Ovary (tissue), 9 donors: ENCODE measurements around the gene ACYP2. TPM values are rescaled to one million over a fixed set of nuclear protein-coding genes. Genes with fewer than 3 reads are reported as not detected.

Source experiments
- DNase-seq, 5 donors: peaks; one replicate each; pipeline ENCODE4 v3.0.0-alpha.2; 2019 to 2020
- H3K27ac ChIP-seq, 2 donors: fragments of 200-600 bp; one replicate each; pipeline versions ENCODE4 v1.5.1 to v1.8.0; 2019 to 2022
- H3K27me3 ChIP-seq: fragments of 200-600 bp; one replicate; pipeline ENCODE4 v1.8.0; 2022
- H3K36me3 ChIP-seq: fragments of 200-600 bp; sonication (generic); one replicate; pipeline ENCODE4 v1.5.1; 2019
- H3K4me1 ChIP-seq: one replicate; pipeline ENCODE4 v1.8.1; 2013; ENCODE audit warnings: mild to moderate bottlenecking, moderate library complexity; ENCODE audit not compliant: insufficient read depth
- H3K4me3 ChIP-seq: fragments of 200-600 bp; sonication (generic); one replicate; pipeline ENCODE4 v1.5.1; 2017
- H3K9me3 ChIP-seq, 2 donors: fragments of 200-600 bp in 1 of 2; sonication (generic) in 1 of 2; one replicate each; pipeline versions ENCODE4 v1.5.1 to v1.8.1; 2013 to 2019; ENCODE audit warnings: mild to moderate bottlenecking in 1 of 2, moderate library complexity in 1 of 2
- EP300 ChIP-seq: sonication (generic); formaldehyde crosslinking; IDR thresholded peaks from one replicate; pipeline ENCODE4 v1.6.1; 2017; ENCODE audit warnings: antibody characterized with exemption
- POLR2A ChIP-seq: fragments of 450-650 bp; IDR thresholded peaks from one replicate; pipeline ENCODE4 v1.6.1; 2017; ENCODE audit warnings: antibody characterized with exemption, mild to moderate bottlenecking, moderate library complexity
- WGBS, 3 donors: extraction: QIAGEN DNeasy Blood & Tissue Kit in 1 of 3; methylation state at CpG; one replicate each; pipeline versions ENCODE4 v1.1.5 to v1.1.7; 2013 to 2017; 5-methylcytosine and 5-hydroxymethylcytosine counted together
- intact Hi-C, 4 donors: fragments of 100-400 bp; cut with DNase I; formaldehyde crosslinking; loops; one replicate each; pipeline versions ENCODE4 v1.11.0 to v1.15.1; 2022 to 2023
- polyA plus RNA-seq, 2 donors: library from polyadenylated mRNA; stranded (reverse); fragments of 200-250 nt in 1 of 2; fragments of 350-450 nt in 1 of 2; fragmentation: Illumina TruSeq in 1 of 2; extraction: RNeasy Lipid Tissue Mini Kit (QIAGEN cat#74804) in 1 of 2; gene quantifications; one replicate each; pipeline ENCODE4 v1.2.3, GENCODE V29; 2013 to 2014
- total RNA-seq, 7 donors: library from RNA; depleted of rRNA in 2 of 7; stranded (reverse); fragments of >200 nt in 2 of 7; fragmentation: NEBNext Ultra II Directional in 3 of 7; extraction: Animal tissue kit (Norgen Biotek cat#: 25700) in 3 of 7; gene quantifications; one replicate each; pipeline versions ENCODE4 v1.1.0 to v1.2.4, GENCODE V29; 2016 to 2023
- TF ChIP-seq, protein P1 (sequence below), 3 donors: fragments of 450-650 bp in 2 of 3; fragments of 200-600 bp in 1 of 3; IDR thresholded peaks; one replicate each; pipeline versions ENCODE4 v1.5.1 to v1.8.0; 2016 to 2022; ENCODE audit warnings: antibody characterized with exemption in 3 of 3, mild to moderate bottlenecking in 1 of 3
- donor health status: DM: no; HTN: no; CAD: no; lungs with moderate emphysema.
- donor health status: DM: no; HTN: no; CAD: no.
- donor health status: Bipolar disorder and iron deficiency.
- donor health status: DM: yes; HTN: yes; CAD: no.
- donor health status: DM: no; HTN: no; CAD: no.
- donor health status: DM: yes; HTN: yes; CAD: no.

The ACYP2 gene
- total and polyA plus RNA-seq, 9 donors = 10.4 to 27.1 (median 13.9) TPM

DNA sequence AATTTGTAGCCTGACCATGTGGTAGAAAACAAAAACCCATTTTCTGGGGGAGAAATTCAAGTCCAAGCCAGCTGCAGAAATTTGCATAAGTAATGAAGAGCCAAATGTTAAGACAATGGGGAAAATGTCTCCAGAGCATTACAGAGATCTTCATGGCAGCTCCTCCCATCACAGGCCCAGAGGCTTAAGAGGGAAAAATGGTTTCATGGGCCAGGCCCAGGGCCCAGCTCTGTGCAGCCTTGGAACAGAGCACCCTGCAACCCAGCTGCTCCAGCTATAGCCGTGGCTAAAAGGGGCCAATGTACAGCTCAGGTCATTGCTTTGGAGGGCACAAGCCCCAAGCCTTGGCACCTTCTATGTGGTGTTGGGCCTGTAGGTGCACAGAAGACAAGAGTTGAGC is 209.7 kb downstream of the ACYP2 start:
- no peaks in the 10 kb centered on the region for H3K27me3 ChIP-seq
- no peak overlapping the region for H3K4me3 ChIP-seq
- H3K9me3 ChIP-seq = no peaks in the 10 kb centered on the region
- intact Hi-C loops = loop anchor here in 1 of 4 donors (5.0 kb wide), 1 partner anchor 1362 kb away; no protein-coding TSS in a partner anchor
- TF ChIP-seq EP300 (no peak), POLR2A (no peak)
- TF ChIP-seq, protein P1, sequence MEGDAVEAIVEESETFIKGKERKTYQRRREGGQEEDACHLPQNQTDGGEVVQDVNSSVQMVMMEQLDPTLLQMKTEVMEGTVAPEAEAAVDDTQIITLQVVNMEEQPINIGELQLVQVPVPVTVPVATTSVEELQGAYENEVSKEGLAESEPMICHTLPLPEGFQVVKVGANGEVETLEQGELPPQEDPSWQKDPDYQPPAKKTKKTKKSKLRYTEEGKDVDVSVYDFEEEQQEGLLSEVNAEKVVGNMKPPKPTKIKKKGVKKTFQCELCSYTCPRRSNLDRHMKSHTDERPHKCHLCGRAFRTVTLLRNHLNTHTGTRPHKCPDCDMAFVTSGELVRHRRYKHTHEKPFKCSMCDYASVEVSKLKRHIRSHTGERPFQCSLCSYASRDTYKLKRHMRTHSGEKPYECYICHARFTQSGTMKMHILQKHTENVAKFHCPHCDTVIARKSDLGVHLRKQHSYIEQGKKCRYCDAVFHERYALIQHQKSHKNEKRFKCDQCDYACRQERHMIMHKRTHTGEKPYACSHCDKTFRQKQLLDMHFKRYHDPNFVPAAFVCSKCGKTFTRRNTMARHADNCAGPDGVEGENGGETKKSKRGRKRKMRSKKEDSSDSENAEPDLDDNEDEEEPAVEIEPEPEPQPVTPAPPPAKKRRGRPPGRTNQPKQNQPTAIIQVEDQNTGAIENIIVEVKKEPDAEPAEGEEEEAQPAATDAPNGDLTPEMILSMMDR (IDR thresholded peaks at IDR 0.05) = no peak
- no peak for DNase-seq
- no peak overlapping the region for H3K27ac ChIP-seq
- H3K4me1 ChIP-seq = no peaks in the 10 kb centered on the region
- no peaks in the 10 kb centered on the region for H3K36me3 ChIP-seq
- WGBS, 3 donors = 100% methylated on average over 1 of the region's 1 CpG

DNA sequence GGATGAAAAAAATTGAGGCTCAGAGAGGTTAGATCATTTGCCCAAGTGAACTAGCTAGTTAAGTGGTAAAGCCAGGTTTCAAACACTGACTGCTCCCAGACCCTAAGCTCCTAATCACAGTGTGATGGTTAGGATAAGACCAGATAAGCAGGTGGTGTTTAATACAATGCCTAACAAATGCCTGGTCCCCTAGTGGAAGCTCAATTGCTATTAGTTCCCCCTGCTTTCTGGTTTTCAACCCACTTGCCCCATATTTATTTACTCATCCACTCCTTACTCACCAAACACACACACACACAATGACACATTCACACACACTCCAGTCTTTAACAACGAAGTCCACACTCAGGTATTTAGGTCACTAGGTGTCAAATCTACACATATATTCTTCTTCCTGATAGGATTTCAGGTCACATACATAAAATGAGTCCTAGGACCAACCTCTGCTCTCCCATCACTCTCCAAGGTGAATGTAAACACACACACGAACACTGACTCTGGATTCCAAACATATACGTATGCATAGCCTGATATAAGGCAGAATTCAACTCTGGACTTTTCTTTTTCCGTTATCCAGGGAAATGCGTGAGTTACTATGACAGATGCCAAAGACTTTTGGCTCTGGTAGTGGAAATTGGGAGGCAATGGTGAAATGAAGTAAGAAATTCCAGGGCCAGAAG is 214.2 kb downstream of the ACYP2 start:
- Histone ChIP-seq H3K36me3 (no peaks in the 10 kb centered on the region), H3K9me3 (no peaks in the 10 kb centered on the region), H3K27me3 (no peaks in the 10 kb centered on the region), H3K4me3 (peak overlapping the region; percentile 59), H3K27ac (peak overlapping the region in 1 of 2 donors; percentile 74), H3K4me1 (peaks cover 3% of the 10 kb centered on the region)
- DNase-seq = no peak
- 28 to 32% (median 29%) methylated on average over 5 of the region's 5 CpGs for WGBS, 3 donors
- no peak for TF ChIP-seq EP300
- TF ChIP-seq, protein P1 (IDR thresholded peaks at IDR 0.05) = no peak
- TF ChIP-seq POLR2A = no peak
- intact Hi-C loops = loop anchor here in 2 of 4 donors (5.0 to 10.0 kb wide), 2 partner anchors 175 to 1358 kb away; no protein-coding TSS in a partner anchor

DNA sequence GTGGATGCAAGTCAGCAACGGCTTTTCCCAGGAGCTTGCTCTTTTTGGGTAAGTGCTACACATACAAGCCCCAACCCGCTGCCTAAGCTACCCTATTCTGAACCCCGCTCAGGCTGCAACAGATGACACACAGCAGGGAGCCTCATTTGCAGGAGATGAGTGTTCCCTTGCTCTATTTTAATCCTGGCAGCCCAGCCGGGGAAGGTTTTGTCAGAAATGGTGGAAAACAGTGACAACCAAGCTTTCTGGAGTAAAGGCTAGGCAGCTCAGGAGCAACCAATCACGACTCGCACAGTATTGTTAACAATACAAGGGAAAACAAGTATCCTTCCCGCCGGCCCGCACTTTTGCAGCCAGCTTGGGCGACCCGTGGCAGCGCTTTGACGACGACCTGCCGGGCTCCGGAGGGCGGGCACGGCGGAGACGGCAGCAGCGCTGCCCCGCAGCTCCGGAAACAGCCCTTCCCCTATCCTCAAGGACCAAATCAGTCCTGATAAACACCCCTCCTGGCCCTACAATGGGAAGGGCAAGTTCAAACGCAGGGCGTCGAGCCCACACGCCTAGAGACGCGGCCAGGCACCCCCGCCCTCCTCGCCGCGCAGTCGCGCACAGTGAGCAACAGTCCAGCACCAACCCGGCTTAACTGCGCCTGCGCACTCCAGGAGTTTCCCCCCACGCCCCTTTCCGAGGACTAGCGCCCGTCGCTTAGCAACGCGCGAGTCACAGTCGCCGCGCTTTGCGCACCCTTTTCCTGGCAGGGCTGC is 214.9 kb downstream of the ACYP2 start:
- peaks cover 3% of the 10 kb centered on the region for H3K4me1 ChIP-seq
- intact Hi-C loops = loop anchor here in 1 of 4 donors (10.0 kb wide), 1 partner anchor 174 kb away; no protein-coding TSS in a partner anchor
- H3K4me3 ChIP-seq = peak overlapping the region; percentile 59
- WGBS, 3 donors = 0 to 2% (median 1%) methylated on average over 49 to 50 of the region's 50 CpGs
- H3K36me3 ChIP-seq = no peaks in the 10 kb centered on the region
- no peaks in the 10 kb centered on the region for H3K27me3 ChIP-seq
- TF ChIP-seq POLR2A (peak; percentile 88), EP300 (peak; percentile 1)
- TF ChIP-seq, protein P1 (IDR thresholded peaks at IDR 0.05) = no peak
- no peaks in the 10 kb centered on the region for H3K9me3 ChIP-seq
- DNase-seq = peak; percentile 94 to 98 (median 96)
- peak overlapping the region; percentile 16 to 74 for H3K27ac ChIP-seq

DNA sequence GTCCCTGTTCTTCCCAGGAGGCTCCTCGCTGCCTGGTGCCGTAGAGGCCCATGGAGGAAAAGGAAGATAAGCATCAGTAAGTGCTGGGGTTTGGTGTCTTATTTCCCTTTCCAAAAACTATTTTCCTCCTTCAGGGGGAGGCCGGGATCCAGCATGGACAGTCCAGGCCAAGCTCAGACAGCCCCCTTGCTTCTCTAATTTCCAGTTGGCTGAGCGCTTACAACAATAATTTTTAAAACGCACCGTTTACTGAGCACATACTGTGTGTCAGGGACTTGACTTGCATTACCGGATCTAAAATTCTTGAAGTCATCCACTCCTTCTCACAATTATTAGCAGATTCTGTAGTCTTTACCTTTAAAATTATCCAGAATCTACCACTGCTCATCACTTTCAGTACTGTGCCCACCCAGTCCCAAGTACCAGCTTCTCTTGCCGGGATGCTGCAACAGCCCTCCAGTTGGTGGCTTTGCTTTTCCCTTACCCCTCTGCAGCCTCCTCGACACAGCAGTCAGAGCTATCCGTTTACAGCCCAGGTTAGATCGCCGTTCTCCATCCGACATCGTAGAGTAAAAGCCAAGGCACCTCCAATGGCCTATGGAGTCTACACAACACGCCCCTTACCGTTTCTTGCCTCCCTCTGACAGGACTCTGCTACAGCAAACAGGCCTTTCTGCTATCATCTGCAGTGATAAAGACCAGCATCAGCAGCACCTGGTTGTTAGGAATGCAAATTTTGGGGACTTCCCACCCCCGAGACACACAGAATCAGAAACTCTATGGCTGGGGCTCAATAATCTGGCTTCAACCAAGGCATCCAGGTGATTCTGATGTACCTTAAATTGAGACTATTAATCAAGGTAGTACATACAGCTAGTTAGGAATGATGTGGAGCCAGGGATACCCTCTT is 215.8 kb downstream of the ACYP2 start:
- TF ChIP-seq EP300 (no peak), POLR2A (no peak)
- TF ChIP-seq, protein P1 (IDR thresholded peaks at IDR 0.05) = peak in 1 of 3 donors; percentile 4
- H3K27me3 ChIP-seq = no peaks in the 10 kb centered on the region
- WGBS, 3 donors = 22 to 29% (median 26%) methylated on average over 17 of the region's 17 CpGs
- peak in 2 of 5 donors; percentile 26 for DNase-seq
- intact Hi-C loops = loop anchor here in 1 of 4 donors (10.0 kb wide), 1 partner anchor 174 kb away; no protein-coding TSS in a partner anchor
- H3K27ac ChIP-seq = peak overlapping the region in 1 of 2 donors; percentile 74
- peak overlapping the region; percentile 59 for H3K4me3 ChIP-seq
- no peaks in the 10 kb centered on the region for H3K9me3 ChIP-seq
- no peaks in the 10 kb centered on the region for H3K36me3 ChIP-seq
- H3K4me1 ChIP-seq = peaks cover 3% of the 10 kb centered on the region
